Lung microvascular endothelial cell (primary cell): ENCODE results near the gene EML6. TPM values are rescaled to one million over a fixed set of nuclear protein-coding genes. Genes with fewer than 3 reads are reported as not detected.

Source experiments
- DNase-seq, 2 donors: peaks; one replicate each; pipeline versions ENCODE4 v3.0.0 to v3.0.0-alpha.2; 2010; ENCODE audit warnings: low read depth in 2 of 2
- total RNA-seq: library from RNA; depleted of rRNA; stranded (reverse); fragments of >200 nt; gene quantifications from 2 replicates; pipeline ENCODE4 v1.2.1, GENCODE V29; 2014

EML6 gene
- total RNA-seq, 1 donor from 2014 or later = 0.20 TPM

GRCh38 chr2:54878182-54878581 lies 154.7 kb downstream of the EML6 start:
- no peak for DNase-seq

- no peak for DNase-seq
Observed at GRCh38 chr2:54879032-54879431, 155.6 kb downstream of the EML6 start.

- no peak for DNase-seq
Observed at GRCh38 chr2:54879598-54880332, 156.3 kb downstream of the EML6 start.

GRCh38 chr2:54880428-54880827 lies 157.0 kb downstream of the EML6 start:
- DNase-seq = no peak

GRCh38 chr2:54881759-54882158 lies 158.3 kb downstream of the EML6 start:
- DNase-seq = no peak

- DNase-seq = no peak
Observed at GRCh38 chr2:54885891-54886290, 162.4 kb downstream of the EML6 start.

GRCh38 chr2:54887850-54888545 lies 164.5 kb downstream of the EML6 start:
- DNase-seq = no peak

- no peak for DNase-seq
Observed at GRCh38 chr2:54889053-54889452, 165.6 kb downstream of the EML6 start.

GRCh38 chr2:54891909-54892308 lies 168.4 kb downstream of the EML6 start:
- DNase-seq = no peak

- DNase-seq = peak; percentile 60 to 67
Observed at GRCh38 chr2:54894467-54894866, 171.0 kb downstream of the EML6 start.

- DNase-seq = no peak
Observed at GRCh38 chr2:54895730-54896129, 172.3 kb downstream of the EML6 start.

GRCh38 chr2:54897420-54898310 lies 174.2 kb downstream of the EML6 start:
- no peak for DNase-seq

GRCh38 chr2:54898456-54899226 lies 175.2 kb downstream of the EML6 start:
- DNase-seq = no peak

- peak; percentile 57 to 66 for DNase-seq
Observed at GRCh38 chr2:54899576-54900200, 176.2 kb downstream of the EML6 start.

- DNase-seq = no peak
Observed at GRCh38 chr2:54901224-54901986, 177.9 kb downstream of the EML6 start.

GRCh38 chr2:54902763-54903162 lies 179.3 kb downstream of the EML6 start:
- no peak for DNase-seq

- peak; percentile 50 to 97 for DNase-seq
Observed at GRCh38 chr2:54903736-54904554, 180.5 kb downstream of the EML6 start.

- DNase-seq = no peak
Observed at GRCh38 chr2:54904836-54905235, 181.4 kb downstream of the EML6 start.

GRCh38 chr2:54906716-54907115 lies 183.3 kb downstream of the EML6 start:
- no peak for DNase-seq
